Measurements from ENCODE around the gene GRB10. TPM values are rescaled to one million over a fixed set of nuclear protein-coding genes. Genes with fewer than 3 reads are reported as not detected.

The GRB10 gene
- polyA plus RNA-seq, 3 donors, result 1.3 to 3.1 (median 1.5) TPM

DNA sequence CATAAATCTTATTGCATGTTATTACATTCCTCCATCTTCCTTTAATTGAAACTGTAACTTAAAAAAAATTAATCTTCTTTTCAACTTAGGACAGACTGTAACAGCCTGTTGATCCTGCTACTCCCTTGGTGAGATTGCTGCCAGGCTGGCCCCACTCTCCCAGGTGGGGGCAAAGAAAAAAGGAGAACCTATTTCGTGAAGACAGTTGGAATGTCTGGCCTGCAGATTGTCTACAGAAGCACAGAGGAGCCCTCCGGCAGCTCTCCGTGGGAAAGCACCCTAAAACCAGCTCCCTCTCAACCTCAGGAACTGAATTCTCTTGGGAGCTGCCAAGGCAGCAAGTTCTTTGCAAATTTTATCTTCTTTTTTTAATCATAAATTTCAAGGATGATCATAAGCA, 32.8 kb downstream of the GRB10 start:
- Mint-ChIP-seq H3K27ac (no peak overlapping the region), H3K27me3 (ENCODE audit: low read depth in 3 of 3) (peaks cover 0 to 2% (median 0%) of the 10 kb centered on the region in 3 donors), H3K9me3 (no peaks in the 10 kb centered on the region), H3K36me3 (no peaks in the 10 kb centered on the region), H3K4me3 (no peak overlapping the region), H3K4me1 (peaks cover 6% of the 10 kb centered on the region)
- Histone ChIP-seq H3K9me3 (replicated peaks in 1 of 2; ENCODE audit: control insufficient read depth in 1 of 2, insufficient read depth in 1 of 2, low read length in 2 of 2) (no peaks in the 10 kb centered on the region), H3K4me2 (replicated peaks; ENCODE audit: extremely low read depth, low read length, poor library complexity, severe bottlenecking) (no peak overlapping the region), H4K20me1 (ENCODE audit: insufficient read depth, low read length) (no peaks in the 10 kb centered on the region), H3K27ac (ENCODE audit: low read depth in 1 of 2, low read length in 2 of 2) (no peak overlapping the region), H3K9ac (ENCODE audit: insufficient read depth, low read length, poor library complexity, severe bottlenecking) (no peak overlapping the region), H3K4me3 (replicated peaks in 1 of 3; ENCODE audit: low read depth in 2 of 3, low read length in 3 of 3) (no peak overlapping the region), H2AFZ (ENCODE audit: insufficient read depth, low read depth, low read length, poor library complexity, severe bottlenecking) (no peak overlapping the region), H3K27me3 (ENCODE audit: control insufficient read depth in 2 of 2, insufficient read depth in 2 of 2, low read length in 2 of 2) (no peaks in the 10 kb centered on the region), H3K4me1 (ENCODE audit: control insufficient read depth in 1 of 2, insufficient read depth in 2 of 2, low read length in 2 of 2) (no peaks in the 10 kb centered on the region), H3K79me2 (ENCODE audit: insufficient read depth, low read length) (no peaks in the 10 kb centered on the region), H3K36me3 (replicated peaks in 1 of 2; ENCODE audit: control insufficient read depth in 1 of 2, insufficient read depth in 2 of 2, low read length in 2 of 2) (no peaks in the 10 kb centered on the region)
- intact Hi-C loops (cut with micrococcal nuclease), result no loop called here
- WGBS (ENCODE audit: insufficient coverage), result 32% methylated on average over 3 of the region's 3 CpGs
- no peak for DNase-seq
- TF ChIP-seq CTCF (IDR thresholded peaks at IDR 0.05), result no peak

DNA sequence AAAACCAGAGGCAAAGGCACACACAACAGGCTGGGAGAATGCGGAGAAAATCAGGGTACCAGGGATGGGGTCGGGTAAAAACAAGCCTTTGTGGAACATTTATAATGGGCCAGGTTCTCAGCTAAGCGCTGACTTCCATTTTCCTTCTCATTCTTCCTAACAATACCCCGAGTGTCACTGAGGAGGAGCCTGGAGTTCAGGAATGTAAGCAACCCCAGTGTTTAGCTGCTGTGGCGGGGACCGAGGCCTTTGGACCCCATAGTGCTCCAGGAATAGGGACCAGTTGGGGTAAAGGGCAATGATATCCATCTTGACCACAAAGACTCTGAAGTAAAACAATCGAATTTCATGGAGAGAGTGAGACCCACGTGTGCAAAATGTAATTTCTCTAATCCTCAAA, 34.2 kb downstream of the GRB10 start:
- Mint-ChIP-seq H3K27me3 (ENCODE audit: low read depth in 3 of 3) (no peaks in the 10 kb centered on the region), H3K27ac (no peak overlapping the region), H3K4me3 (no peak overlapping the region), H3K4me1 (peaks cover 10% of the 10 kb centered on the region), H3K36me3 (no peaks in the 10 kb centered on the region), H3K9me3 (peaks cover 0 to 1% (median 0%) of the 10 kb centered on the region in 7 donors)
- Histone ChIP-seq H3K4me2 (replicated peaks; ENCODE audit: extremely low read depth, low read length, poor library complexity, severe bottlenecking) (no peak overlapping the region), H3K9ac (ENCODE audit: insufficient read depth, low read length, poor library complexity, severe bottlenecking) (no peak overlapping the region), H3K79me2 (ENCODE audit: insufficient read depth, low read length) (no peaks in the 10 kb centered on the region), H3K9me3 (replicated peaks in 1 of 2; ENCODE audit: control insufficient read depth in 1 of 2, insufficient read depth in 1 of 2, low read length in 2 of 2) (no peaks in the 10 kb centered on the region), H4K20me1 (ENCODE audit: insufficient read depth, low read length) (no peaks in the 10 kb centered on the region), H2AFZ (ENCODE audit: insufficient read depth, low read depth, low read length, poor library complexity, severe bottlenecking) (no peak overlapping the region), H3K27me3 (ENCODE audit: control insufficient read depth in 2 of 2, insufficient read depth in 2 of 2, low read length in 2 of 2) (no peaks in the 10 kb centered on the region), H3K36me3 (replicated peaks in 1 of 2; ENCODE audit: control insufficient read depth in 1 of 2, insufficient read depth in 2 of 2, low read length in 2 of 2) (no peaks in the 10 kb centered on the region), H3K4me1 (ENCODE audit: control insufficient read depth in 1 of 2, insufficient read depth in 2 of 2, low read length in 2 of 2) (no peaks in the 10 kb centered on the region), H3K27ac (ENCODE audit: low read depth in 1 of 2, low read length in 2 of 2) (no peak overlapping the region), H3K4me3 (replicated peaks in 1 of 3; ENCODE audit: low read depth in 2 of 3, low read length in 3 of 3) (no peak overlapping the region)
- intact Hi-C loops (cut with micrococcal nuclease), result no loop called here
- WGBS (ENCODE audit: insufficient coverage), result no CpG with 5 or more reads among the region's 8 CpGs
- no peak for TF ChIP-seq CTCF (IDR thresholded peaks at IDR 0.05)
- DNase-seq, result no peak

Measured in CD14-positive monocyte (primary cell).